Right hindlimb (tissue), 1 donor: ENCODE data around the gene U2AF2.
A peak's percentile ranks its signal among the peaks of the same experiment; 100 is the strongest.

Experiments used
- DNase-seq: peaks from one replicate; pipeline ENCODE4 v3.0.0-alpha.2; 2018

U2AF2 gene

GRCh38 chr19:55644191-55644833, 10.5 kb upstream of the U2AF2 start:
- DNase-seq: no peak

- no peak for DNase-seq
Observed at GRCh38 chr19:55644842-55645511, 9.9 kb upstream of the U2AF2 start.

- DNase-seq: no peak
Observed at GRCh38 chr19:55645512-55645881, 9.3 kb upstream of the U2AF2 start.

GRCh38 chr19:55646889-55647731, 7.7 kb upstream of the U2AF2 start:
- DNase-seq: no peak

- peak; percentile 88 for DNase-seq
Observed at GRCh38 chr19:55647732-55648584, 6.9 kb upstream of the U2AF2 start, which contains the start of gene CCDC106. TSS of gene CCDC106 (plus strand) at chr19:55648212. CDS start at chr19:55649047, 835 bp downstream.

GRCh38 chr19:55648585-55649267, 6.1 kb upstream of the U2AF2 start:
- DNase-seq: no peak

- DNase-seq: no peak
Observed at GRCh38 chr19:55649268-55650125, 5.3 kb upstream of the U2AF2 start.

- DNase-seq: no peak
Observed at GRCh38 chr19:55650126-55650557, 4.7 kb upstream of the U2AF2 start.

GRCh38 chr19:55650602-55651230, 4.1 kb upstream of the U2AF2 start:
- no peak for DNase-seq

- DNase-seq: no peak
Observed at GRCh38 chr19:55651236-55651635, 3.6 kb upstream of the U2AF2 start.

GRCh38 chr19:55652311-55653128, 2.3 kb upstream of the U2AF2 start:
- no peak for DNase-seq

GRCh38 chr19:55653651-55654322, 1.0 kb upstream of the U2AF2 start:
- peak; percentile 99 for DNase-seq

- peak; percentile 100 for DNase-seq
Observed at GRCh38 chr19:55654323-55654867, 440 bp upstream of the U2AF2 start.

GRCh38 chr19:55655648-55656040, 809 bp downstream of the U2AF2 start:
- DNase-seq: no peak

- DNase-seq: no peak
Observed at GRCh38 chr19:55656552-55656951, 1.7 kb downstream of the U2AF2 start.

- DNase-seq: no peak
Observed at GRCh38 chr19:55656988-55657747, 2.3 kb downstream of the U2AF2 start.

GRCh38 chr19:55658846-55659459, 4.1 kb downstream of the U2AF2 start:
- no peak for DNase-seq

- DNase-seq: no peak
Observed at GRCh38 chr19:55659822-55660221, 5.0 kb downstream of the U2AF2 start.
